Trophoblast cell (in vitro differentiated cells and primary cell): ENCODE results near the gene NEUROD6.

Experiments
- DNase-seq, 2 donors: peaks; one replicate each; pipeline ENCODE4 v3.0.0-alpha.2; 2016
- H2AFZ ChIP-seq: 2 replicates; pipeline ENCODE4 v1.6.1; 2013; ENCODE audit warnings: low read length, moderate library complexity, mild to moderate bottlenecking; ENCODE audit not compliant: insufficient read depth, poor library complexity
- H2AK5ac ChIP-seq: 2 replicates; pipeline ENCODE4 v1.6.1; 2013; ENCODE audit warnings: mild to moderate bottlenecking, low read length
- H2BK120ac ChIP-seq: 2 replicates; pipeline ENCODE4 v1.6.1; 2013; ENCODE audit warnings: low read length, mild to moderate bottlenecking, moderate library complexity; ENCODE audit not compliant: insufficient read depth, poor library complexity
- H2BK12ac ChIP-seq: 2 replicates; pipeline ENCODE4 v1.6.1; 2013; ENCODE audit warnings: mild to moderate bottlenecking, low read length, moderate library complexity
- H2BK5ac ChIP-seq: 2 replicates; pipeline ENCODE4 v1.6.1; 2013; ENCODE audit warnings: low read length, low read depth, moderate library complexity, mild to moderate bottlenecking; ENCODE audit not compliant: poor library complexity
- H3K14ac ChIP-seq: 2 replicates; pipeline ENCODE4 v1.6.1; 2013; ENCODE audit warnings: mild to moderate bottlenecking, low read length
- H3K18ac ChIP-seq: 2 replicates; pipeline ENCODE4 v1.6.1; 2013; ENCODE audit warnings: mild to moderate bottlenecking, low read length
- H3K23ac ChIP-seq: 2 replicates; pipeline ENCODE4 v1.6.1; 2013; ENCODE audit warnings: low read length
- H3K27ac ChIP-seq: 2 replicates; pipeline ENCODE4 v1.5.1; 2013; ENCODE audit warnings: low read depth, mild to moderate bottlenecking, inconsistent platforms, low read length, moderate library complexity
- H3K27me3 ChIP-seq: 2 replicates; pipeline ENCODE4 v1.6.1; 2013; ENCODE audit warnings: inconsistent platforms, mild to moderate bottlenecking, low read length, moderate library complexity; ENCODE audit not compliant: insufficient read depth
- H3K36me3 ChIP-seq, 2 experiments: 1 replicate in 1 of 2; 2 replicates in 1 of 2; pipeline ENCODE4 v1.6.1; 2013; ENCODE audit warnings: low read length in 2 of 2, mild to moderate bottlenecking in 2 of 2, moderate library complexity in 1 of 2; ENCODE audit not compliant: insufficient read depth in 2 of 2, control insufficient read depth in 1 of 2
- H3K4ac ChIP-seq: 2 replicates; pipeline ENCODE4 v1.6.1; 2013; ENCODE audit warnings: low read depth, mild to moderate bottlenecking, low read length, moderate library complexity
- H3K4me1 ChIP-seq, 2 experiments: 1 replicate in 1 of 2; 2 replicates in 1 of 2; pipeline ENCODE4 v1.6.1; 2013; ENCODE audit warnings: low read length in 2 of 2, mild to moderate bottlenecking in 2 of 2, moderate library complexity in 1 of 2; ENCODE audit not compliant: insufficient read depth in 2 of 2, control insufficient read depth in 1 of 2
- H3K4me2 ChIP-seq: 2 replicates; pipeline ENCODE4 v1.6.1; 2013; ENCODE audit warnings: inconsistent platforms, mild to moderate bottlenecking, low read length, moderate library complexity
- H3K4me3 ChIP-seq: 2 replicates; pipeline ENCODE4 v1.5.1; 2013; ENCODE audit warnings: mild to moderate bottlenecking, low read depth, low read length, inconsistent platforms
- H3K79me1 ChIP-seq: one replicate; pipeline ENCODE4 v1.6.1; 2013; ENCODE audit warnings: low read length
- H3K79me2 ChIP-seq: 2 replicates; pipeline ENCODE4 v1.6.1; 2013; ENCODE audit warnings: low read length, mild to moderate bottlenecking; ENCODE audit not compliant: control insufficient read depth, insufficient read depth, poor library complexity
- H3K9ac ChIP-seq: 2 replicates; pipeline ENCODE4 v1.6.1; 2013; ENCODE audit warnings: mild to moderate bottlenecking, low read length
- H3K9me3 ChIP-seq: 2 replicates; pipeline ENCODE4 v1.6.1; 2013; ENCODE audit warnings: low read depth, mild to moderate bottlenecking, control low read depth, inconsistent platforms, low read length; ENCODE audit not compliant: insufficient read depth
- H4K12ac ChIP-seq: 2 replicates; pipeline ENCODE4 v1.6.1; 2013; ENCODE audit warnings: low read depth, mild to moderate bottlenecking, low read length, moderate library complexity
- H4K8ac ChIP-seq: 2 replicates; pipeline ENCODE4 v1.6.1; 2013; ENCODE audit warnings: low read depth, mild to moderate bottlenecking, low read length, moderate library complexity
- H4K91ac ChIP-seq: one replicate; pipeline ENCODE4 v1.6.1; 2013; ENCODE audit warnings: low read depth, mild to moderate bottlenecking, low read length, moderate library complexity
- WGBS: extraction: QIAGEN DNeasy Blood & Tissue Kit; methylation state at CpG from one replicate; pipeline ENCODE4 v1.1.7; 2013; ENCODE audit warnings: missing lambda C conversion rate; ENCODE audit not compliant: insufficient read length, insufficient coverage; ENCODE audit errors: extremely low coverage; 5-methylcytosine and 5-hydroxymethylcytosine counted together

NEUROD6 gene

DNA sequence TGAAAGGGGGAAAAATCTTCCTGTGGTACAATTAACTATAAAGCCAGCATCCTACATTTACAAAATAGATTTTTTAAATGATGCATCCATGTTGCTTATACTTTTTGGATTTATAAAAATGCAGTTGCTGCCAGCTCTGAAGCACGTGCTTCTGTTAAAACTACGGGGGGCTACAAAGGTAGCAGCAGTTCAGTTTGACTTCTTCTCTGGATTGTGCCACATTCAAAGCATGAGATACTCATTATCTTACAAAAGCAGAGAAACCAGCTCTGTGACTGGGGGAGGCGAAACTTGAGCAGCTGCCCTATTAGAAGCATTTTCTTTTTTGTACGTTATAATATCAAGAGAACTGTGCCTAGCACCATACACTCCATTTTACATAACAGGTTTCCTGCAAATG, 31.1 kb downstream of the NEUROD6 start:
- H2BK12ac ChIP-seq: no peak overlapping the region
- H3K4me2 ChIP-seq: no peak overlapping the region
- H3K36me3 ChIP-seq: no peaks in the 10 kb centered on the region
- H3K27me3 ChIP-seq: no peaks in the 10 kb centered on the region
- no peak overlapping the region for H3K4me3 ChIP-seq
- H3K23ac ChIP-seq: no peak overlapping the region
- no peaks in the 10 kb centered on the region for H3K79me1 ChIP-seq
- no peak overlapping the region for H4K91ac ChIP-seq
- no peak overlapping the region for H2BK5ac ChIP-seq
- peaks cover 2% of the 10 kb centered on the region for H3K9me3 ChIP-seq
- H2AFZ ChIP-seq: no peak overlapping the region
- no peak overlapping the region for H4K12ac ChIP-seq
- H3K4me1 ChIP-seq: no peaks in the 10 kb centered on the region
- H4K8ac ChIP-seq: no peak overlapping the region
- H3K4ac ChIP-seq: no peak overlapping the region
- H3K9ac ChIP-seq: no peak overlapping the region
- no peak overlapping the region for H2BK120ac ChIP-seq
- no peak overlapping the region for H3K18ac ChIP-seq
- no peaks in the 10 kb centered on the region for H3K79me2 ChIP-seq
- no CpG with 5 or more reads among the region's 4 CpGs for WGBS
- no peak overlapping the region for H3K14ac ChIP-seq
- no peak overlapping the region for H2AK5ac ChIP-seq
- no peak for DNase-seq
- no peak overlapping the region for H3K27ac ChIP-seq

DNA sequence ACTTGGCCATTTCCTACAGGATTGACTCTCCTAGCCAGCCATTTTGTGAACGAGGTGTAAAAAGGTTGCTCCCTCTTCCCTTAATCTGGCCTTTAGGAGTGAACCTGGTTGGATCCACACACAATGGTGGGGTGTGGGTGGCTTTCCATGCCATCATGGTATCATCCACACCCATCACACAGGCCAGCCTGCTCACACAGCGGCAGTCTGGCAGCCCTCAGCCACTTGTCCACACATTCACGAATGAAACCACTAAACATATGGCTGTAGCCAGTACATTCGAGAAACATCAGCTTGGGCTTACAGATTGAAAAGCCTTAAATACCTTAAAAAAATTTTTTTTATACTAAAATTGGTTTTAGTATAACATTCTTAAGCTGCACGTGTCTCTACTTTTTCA, 31.9 kb downstream of the NEUROD6 start:
- no peaks in the 10 kb centered on the region for H3K79me2 ChIP-seq
- WGBS: no CpG with 5 or more reads among the region's 5 CpGs
- no peaks in the 10 kb centered on the region for H3K79me1 ChIP-seq

DNA sequence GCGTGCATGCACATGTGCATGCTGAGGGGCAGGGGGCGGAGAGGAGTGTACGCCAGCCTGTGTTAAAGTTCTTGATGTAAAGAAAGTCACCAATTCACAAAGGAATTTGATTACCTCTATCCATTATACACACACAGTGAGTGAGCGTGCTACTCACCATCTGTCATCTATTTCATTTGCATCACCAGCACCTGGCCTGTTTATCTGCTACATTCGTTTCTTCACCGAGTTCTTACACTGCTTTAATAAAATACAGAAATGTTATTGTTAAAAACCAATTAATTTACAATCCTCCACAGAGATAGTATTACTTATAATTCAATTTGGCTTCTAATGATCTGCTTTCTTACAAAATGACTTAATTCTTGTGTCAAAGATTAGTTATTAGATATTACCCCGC, 32.6 kb downstream of the NEUROD6 start:
- H3K4me1 ChIP-seq: no peaks in the 10 kb centered on the region
- H3K4ac ChIP-seq: no peak overlapping the region
- no peaks in the 10 kb centered on the region for H3K79me2 ChIP-seq
- no peak overlapping the region for H3K14ac ChIP-seq
- no peak overlapping the region for H3K18ac ChIP-seq
- H2BK5ac ChIP-seq: no peak overlapping the region
- H4K91ac ChIP-seq: no peak overlapping the region
- H3K27me3 ChIP-seq: no peaks in the 10 kb centered on the region
- no peak overlapping the region for H3K23ac ChIP-seq
- no peak overlapping the region for H4K8ac ChIP-seq
- H3K36me3 ChIP-seq: no peaks in the 10 kb centered on the region
- no peak overlapping the region for H3K4me2 ChIP-seq
- H4K12ac ChIP-seq: no peak overlapping the region
- H2AFZ ChIP-seq: no peak overlapping the region
- no peak for DNase-seq
- peaks cover 2% of the 10 kb centered on the region for H3K9me3 ChIP-seq
- no peak overlapping the region for H3K4me3 ChIP-seq
- H2AK5ac ChIP-seq: no peak overlapping the region
- H3K27ac ChIP-seq: no peak overlapping the region
- no peak overlapping the region for H2BK12ac ChIP-seq
- no peak overlapping the region for H3K9ac ChIP-seq
- no peaks in the 10 kb centered on the region for H3K79me1 ChIP-seq
- no peak overlapping the region for H2BK120ac ChIP-seq
- WGBS: no CpG with 5 or more reads among the region's 7 CpGs

More for the DNA sequence above, 31.9 kb downstream of the NEUROD6 start:
- no peak overlapping the region for H4K91ac ChIP-seq
- H3K4me3 ChIP-seq: no peak overlapping the region
- H3K4me2 ChIP-seq: no peak overlapping the region
- H2BK5ac ChIP-seq: no peak overlapping the region
- peaks cover 2% of the 10 kb centered on the region for H3K9me3 ChIP-seq
- H3K36me3 ChIP-seq: no peaks in the 10 kb centered on the region
- H3K4ac ChIP-seq: no peak overlapping the region
- H3K27me3 ChIP-seq: no peaks in the 10 kb centered on the region
- no peak overlapping the region for H2BK12ac ChIP-seq
- no peaks in the 10 kb centered on the region for H3K4me1 ChIP-seq
- no peak overlapping the region for H2AFZ ChIP-seq
- H2AK5ac ChIP-seq: no peak overlapping the region
- no peak overlapping the region for H3K23ac ChIP-seq
- no peak overlapping the region for H3K27ac ChIP-seq
- no peak overlapping the region for H3K9ac ChIP-seq
- no peak overlapping the region for H3K14ac ChIP-seq
- DNase-seq: no peak
- H2BK120ac ChIP-seq: no peak overlapping the region
- H3K18ac ChIP-seq: no peak overlapping the region
- H4K8ac ChIP-seq: no peak overlapping the region
- H4K12ac ChIP-seq: no peak overlapping the region

DNA sequence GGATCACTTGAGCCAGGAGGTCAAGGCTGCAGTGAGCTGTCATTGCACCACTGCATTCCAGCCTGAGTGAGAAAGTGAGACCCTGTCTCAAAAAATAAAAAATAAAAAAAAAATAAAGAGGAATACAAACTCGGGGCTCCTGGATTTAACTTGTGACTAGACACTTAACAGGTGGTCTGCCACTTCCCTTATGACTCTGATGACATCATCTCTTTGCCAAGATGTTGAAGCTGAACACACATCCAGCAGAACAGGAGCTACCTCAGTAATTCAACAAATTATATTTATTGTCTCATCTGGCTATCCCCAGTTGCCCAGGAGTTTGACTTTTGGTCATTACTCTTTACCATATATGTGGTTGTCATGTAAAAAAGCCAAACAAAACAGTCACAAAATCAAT, 35.3 kb downstream of the NEUROD6 start:
- Histone ChIP-seq H2BK12ac (no peak overlapping the region), H3K9ac (no peak overlapping the region), H3K36me3 (no peaks in the 10 kb centered on the region), H3K79me1 (no peaks in the 10 kb centered on the region), H4K12ac (no peak overlapping the region), H2BK5ac (no peak overlapping the region), H3K4me2 (no peak overlapping the region), H3K14ac (no peak overlapping the region), H4K91ac (no peak overlapping the region), H3K9me3 (peaks cover 2% of the 10 kb centered on the region), H3K4me3 (no peak overlapping the region), H4K8ac (no peak overlapping the region), H3K23ac (no peak overlapping the region), H3K79me2 (no peaks in the 10 kb centered on the region), H2BK120ac (no peak overlapping the region), H3K4me1 (no peaks in the 10 kb centered on the region), H2AFZ (no peak overlapping the region), H3K18ac (no peak overlapping the region), H3K27me3 (no peaks in the 10 kb centered on the region), H3K27ac (no peak overlapping the region), H3K4ac (no peak overlapping the region), H2AK5ac (no peak overlapping the region)
- DNase-seq: no peak
- WGBS: no CpG with 5 or more reads among the region's 1 CpG
